Measurements from ENCODE around the gene FEZF1.

FEZF1 gene

GRCh38 chr7:122309421-122309820 is 4.9 kb upstream of the FEZF1 start:
- DNase-seq (ENCODE audit: low read depth), result no peak
- TF ChIP-seq CTCF (conservative IDR thresholded peaks at IDR 0.05; ENCODE audit: control insufficient read depth, insufficient read depth, low read depth, low read length), result no peak
- no peak overlapping the region for H3K4me3 ChIP-seq (ENCODE audit: control insufficient read depth, low read depth, low read length)

- DNase-seq (ENCODE audit: low read depth), result no peak
- TF ChIP-seq CTCF (conservative IDR thresholded peaks at IDR 0.05; ENCODE audit: control insufficient read depth, insufficient read depth, low read depth, low read length), result no peak
- no peak overlapping the region for H3K4me3 ChIP-seq (ENCODE audit: control insufficient read depth, low read depth, low read length)
These were observed 2.7 kb upstream of the FEZF1 start for GRCh38 chr7:122307228-122307621.

- no peak for DNase-seq (ENCODE audit: low read depth)
- no peak overlapping the region for H3K4me3 ChIP-seq (ENCODE audit: control insufficient read depth, low read depth, low read length)
- no peak for TF ChIP-seq CTCF (conservative IDR thresholded peaks at IDR 0.05; ENCODE audit: control insufficient read depth, insufficient read depth, low read depth, low read length)
These were observed 2.0 kb upstream of the FEZF1 start for GRCh38 chr7:122306320-122307227.

- TF ChIP-seq CTCF (conservative IDR thresholded peaks at IDR 0.05; ENCODE audit: control insufficient read depth, insufficient read depth, low read depth, low read length), result no peak
- no peak overlapping the region for H3K4me3 ChIP-seq (ENCODE audit: control insufficient read depth, low read depth, low read length)
- no peak for DNase-seq (ENCODE audit: low read depth)
These were observed 1.1 kb upstream of the FEZF1 start for GRCh38 chr7:122305475-122306319.

GRCh38 chr7:122304996-122305421 is 459 bp upstream of the FEZF1 start:
- peak overlapping the region; percentile 1 for H3K4me3 ChIP-seq (ENCODE audit: control insufficient read depth, low read depth, low read length)
- no peak for TF ChIP-seq CTCF (conservative IDR thresholded peaks at IDR 0.05; ENCODE audit: control insufficient read depth, insufficient read depth, low read depth, low read length)
- DNase-seq (ENCODE audit: low read depth), result peak; percentile 51

GRCh38 chr7:122303531-122304318 is 825 bp downstream of the FEZF1 start:
- TF ChIP-seq CTCF (conservative IDR thresholded peaks at IDR 0.05; ENCODE audit: control insufficient read depth, insufficient read depth, low read depth, low read length), result no peak
- H3K4me3 ChIP-seq (ENCODE audit: control insufficient read depth, low read depth, low read length), result no peak overlapping the region
- DNase-seq (ENCODE audit: low read depth), result no peak
